Activated CD4-positive, CD25-positive, alpha-beta regulatory T cell treated with anti-CD3 and anti-CD28 coated beads, Interleukin-2, amount 50 U/mL, for 24 hours (primary cell): ENCODE measurements around the gene EXOC3L1.

ENCODE experiments used
- ATAC-seq, 2 donors: fragments of 150-1000 bp; cut with Tn5 transposase; one replicate each; pipeline ENCODE4 v1.10.0; 2021; ENCODE audit warnings: mild to moderate bottlenecking in 1 of 2, moderate library complexity in 1 of 2

Gene EXOC3L1

GRCh38 chr16:67190041-67190440 is at the start of gene EXOC3L1:
TSS of gene EXOC3L1 (minus strand) at chr16:67190136. CDS start at chr16:67189676, 460 bp downstream.
- no peak for ATAC-seq

DNA sequence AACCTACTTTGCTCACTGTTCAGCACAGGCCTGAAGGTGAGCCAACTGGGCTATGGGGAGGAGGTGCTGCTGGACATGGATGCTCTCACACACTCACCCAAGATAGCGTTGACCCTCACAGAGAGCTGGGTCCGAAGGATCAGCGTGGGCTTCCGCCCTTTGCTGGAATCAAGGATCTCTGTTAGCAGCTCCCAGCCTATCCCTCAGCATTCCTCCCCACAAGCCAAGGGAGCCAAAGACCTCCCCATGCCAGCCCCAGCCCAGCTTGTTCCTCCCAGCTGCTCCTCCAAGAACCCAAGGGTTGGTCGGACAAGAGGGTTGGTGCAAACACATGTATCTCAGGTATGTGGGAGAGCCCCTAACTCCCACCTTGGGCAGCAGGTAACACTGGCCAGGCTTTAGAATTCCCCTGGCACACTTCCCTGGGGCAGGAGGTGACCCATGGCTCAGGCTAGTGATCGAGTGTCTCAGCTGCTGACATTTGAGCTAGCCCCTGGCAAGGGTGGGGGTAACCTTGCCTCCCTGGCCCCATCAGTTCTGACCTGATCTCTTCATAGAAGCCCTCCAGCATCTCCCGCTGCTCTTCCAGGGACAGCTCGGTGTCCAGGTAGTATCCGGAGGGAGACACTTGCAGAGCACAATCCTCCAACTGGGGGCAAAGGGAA is 49.0 kb upstream of the EXOC3L1 start:
- ATAC-seq: no peak

GRCh38 chr16:67238278-67238575 is 48.3 kb upstream of the EXOC3L1 start:
- ATAC-seq: no peak

DNA sequence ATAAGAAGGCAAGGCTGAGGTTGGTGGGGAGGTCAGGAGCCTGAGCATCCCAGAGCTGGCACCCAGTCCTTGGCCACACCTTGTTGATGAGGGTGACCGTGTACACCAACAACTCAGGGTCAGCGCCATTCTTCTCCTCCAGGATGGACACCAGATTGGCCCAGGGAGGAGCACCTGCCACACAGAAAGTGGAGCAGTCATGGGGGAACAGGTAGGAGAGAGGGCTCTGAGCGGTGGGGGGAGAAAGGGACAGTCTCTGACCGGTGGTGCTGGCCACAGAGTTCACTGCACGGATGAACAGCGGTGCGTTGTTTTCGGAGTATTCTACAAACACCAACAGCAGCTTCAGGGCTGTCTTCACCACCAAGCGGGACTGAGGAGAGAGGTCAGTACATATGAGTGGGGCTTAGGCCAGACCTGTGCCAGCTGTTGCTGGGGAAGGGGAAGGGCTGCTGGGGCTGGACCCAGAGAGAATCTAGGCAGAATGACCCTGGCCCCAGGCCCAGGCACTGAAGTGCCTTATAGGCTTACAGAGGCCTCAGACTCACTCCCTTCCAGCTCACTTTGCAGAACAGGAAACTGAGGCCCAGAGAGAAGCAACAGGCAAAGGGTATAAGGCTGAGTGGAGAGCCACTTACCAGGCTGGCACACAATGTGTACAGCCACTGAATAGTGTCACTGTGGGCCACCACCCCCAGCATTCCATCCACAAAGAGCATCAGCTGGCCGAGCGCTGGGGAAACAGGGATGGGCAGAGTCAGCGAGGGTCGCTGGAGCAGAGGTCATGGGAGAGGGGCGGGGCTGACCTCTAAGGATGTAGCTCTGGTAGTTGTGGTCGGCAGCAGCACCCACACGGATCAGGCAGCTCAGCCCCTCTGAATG is 47.7 kb upstream of the EXOC3L1 start:
- no peak for ATAC-seq

DNA sequence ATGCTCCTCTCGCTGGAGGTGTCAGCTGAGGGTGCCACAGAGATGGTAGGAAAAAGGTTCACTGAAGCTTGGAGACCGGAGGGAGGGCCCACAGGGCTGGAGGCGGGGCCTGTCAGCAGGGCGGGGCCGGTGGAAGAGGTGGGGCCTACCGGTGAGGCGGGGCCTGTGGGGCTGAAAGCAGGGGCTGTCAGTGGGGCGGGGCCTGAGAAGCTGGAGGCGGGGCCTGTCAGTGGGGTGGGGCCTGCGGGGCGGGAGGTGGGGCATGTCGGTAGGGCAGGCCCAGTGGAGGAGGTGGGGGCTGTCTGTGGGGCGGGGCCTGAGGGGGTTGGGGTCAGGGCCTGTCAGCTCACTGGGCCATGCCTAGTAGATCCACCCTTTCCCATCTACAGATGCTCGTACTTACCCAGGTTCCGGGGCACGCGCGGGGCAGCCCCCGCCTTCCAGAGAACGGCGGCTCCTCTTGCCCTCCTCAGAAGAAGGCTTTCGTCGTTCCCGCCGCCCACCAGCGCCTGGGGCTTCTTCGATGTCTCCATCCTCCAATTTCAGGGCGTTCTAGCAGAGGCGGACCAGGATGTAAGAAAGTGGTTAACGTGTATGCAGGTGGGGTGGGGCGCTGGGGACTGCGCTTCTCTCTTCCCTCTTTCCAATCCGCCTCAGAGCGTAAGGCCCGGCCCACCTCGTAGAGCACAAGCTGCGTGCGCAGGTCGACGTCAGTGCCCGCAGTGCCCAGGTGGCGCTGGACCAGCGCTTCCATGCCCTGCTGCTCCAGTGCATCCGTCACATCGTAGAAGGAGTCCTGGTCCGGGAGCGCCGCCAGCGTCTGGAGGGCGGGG is 46.8 kb upstream of the EXOC3L1 start:
- peak; percentile 65 to 69 for ATAC-seq

DNA sequence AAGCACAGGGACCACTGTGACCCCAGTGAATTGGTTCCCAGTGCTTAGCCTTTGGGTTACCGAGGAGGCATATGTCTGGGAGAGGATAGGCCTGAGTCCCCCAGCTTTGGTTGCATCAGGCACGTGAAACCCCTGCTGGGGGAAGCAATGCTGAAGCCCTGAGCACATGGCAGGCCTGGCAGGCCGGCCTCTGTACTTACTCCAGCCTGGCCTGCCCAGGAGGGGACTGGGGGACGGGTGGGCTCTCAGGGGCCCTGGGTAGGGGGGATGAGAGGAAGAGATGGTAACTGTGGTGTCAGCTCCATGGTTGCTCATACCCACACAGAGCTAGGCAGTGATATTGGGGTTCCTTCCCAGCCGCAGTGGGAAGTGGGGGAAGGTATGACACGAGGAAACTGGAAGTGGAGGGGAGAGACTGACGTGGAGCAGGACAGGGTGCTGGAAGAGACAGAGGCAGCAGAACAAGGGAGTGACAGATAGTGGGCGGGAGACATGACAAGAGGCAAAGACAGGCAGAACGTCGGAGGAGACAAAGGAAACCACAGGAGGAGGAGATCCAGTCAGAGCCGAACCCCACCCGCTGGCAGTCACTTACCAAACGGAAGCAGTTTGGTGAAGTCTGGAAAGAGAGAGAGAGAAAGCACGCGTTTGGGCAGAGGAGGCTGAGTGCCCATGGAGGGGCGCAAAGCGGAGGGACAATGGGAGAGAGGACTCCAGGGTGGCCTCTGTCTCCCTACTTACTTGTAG is 46.1 kb upstream of the EXOC3L1 start:
- ATAC-seq: peak in 1 of 2 donors; percentile 15

GRCh38 chr16:67234180-67234597 is 44.3 kb upstream of the EXOC3L1 start:
- ATAC-seq: no peak

- no peak for ATAC-seq
These were observed 43.7 kb upstream of the EXOC3L1 start for GRCh38 chr16:67233596-67233995.

- ATAC-seq: no peak
These were observed 41.1 kb upstream of the EXOC3L1 start for GRCh38 chr16:67230809-67231660.

GRCh38 chr16:67229906-67230808 is 40.2 kb upstream of the EXOC3L1 start:
- ATAC-seq: no peak

DNA sequence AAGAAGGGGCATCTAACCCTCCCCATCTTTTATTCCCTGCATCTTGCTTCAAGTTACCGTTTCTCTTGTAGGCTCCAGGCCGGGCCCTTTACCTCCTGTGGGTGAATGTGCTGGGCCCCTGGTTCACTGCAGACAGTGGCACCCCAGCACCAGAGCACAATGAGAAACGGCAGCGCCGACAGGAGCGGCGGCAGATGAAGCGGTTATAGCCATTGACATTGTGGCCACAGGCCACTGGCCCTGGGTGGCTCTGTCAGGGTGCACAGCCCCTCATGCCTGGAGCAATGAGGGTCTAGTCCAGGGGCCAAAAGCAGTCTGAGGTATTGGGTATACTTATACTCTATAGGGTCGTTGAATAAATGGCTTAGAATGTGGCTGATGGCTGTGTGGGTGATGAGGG is 39.0 kb upstream of the EXOC3L1 start:
- ATAC-seq: no peak

DNA sequence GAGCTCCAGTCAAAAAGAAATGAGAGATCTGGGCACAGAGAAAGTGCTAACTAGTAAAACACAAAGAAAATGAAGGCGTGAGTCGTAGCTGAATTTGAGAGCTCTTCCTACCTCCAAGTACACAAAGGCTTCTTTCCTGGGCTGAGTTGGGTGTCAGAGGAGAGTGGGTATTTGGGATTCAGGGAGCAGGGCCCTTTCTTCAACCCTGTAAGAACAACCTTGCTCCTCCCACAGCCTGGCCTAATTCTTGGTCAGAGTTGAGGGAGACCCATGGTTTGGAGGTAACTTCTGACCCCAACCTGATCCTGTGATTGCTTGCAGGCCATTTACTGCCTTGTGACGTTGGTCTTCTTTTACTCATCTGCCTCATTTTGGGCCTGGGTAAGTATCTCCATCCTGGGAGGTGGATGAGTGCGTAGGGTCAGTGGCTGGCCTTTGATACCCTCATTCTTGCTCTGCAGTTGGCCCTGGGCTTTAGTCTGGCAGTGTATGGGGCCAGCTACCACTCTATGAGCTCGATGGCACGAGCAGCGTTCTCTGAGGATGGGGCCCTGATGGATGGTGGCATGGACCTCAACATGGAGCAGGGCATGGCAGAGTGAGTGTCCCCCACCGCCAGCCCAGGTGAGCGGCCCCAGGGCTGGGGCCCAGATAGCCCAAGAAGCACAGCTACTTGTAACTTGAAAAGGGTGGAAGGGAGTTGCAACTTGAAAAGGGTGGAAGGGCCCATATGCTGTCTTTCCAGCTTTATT is 38.3 kb upstream of the EXOC3L1 start:
- ATAC-seq: no peak

DNA sequence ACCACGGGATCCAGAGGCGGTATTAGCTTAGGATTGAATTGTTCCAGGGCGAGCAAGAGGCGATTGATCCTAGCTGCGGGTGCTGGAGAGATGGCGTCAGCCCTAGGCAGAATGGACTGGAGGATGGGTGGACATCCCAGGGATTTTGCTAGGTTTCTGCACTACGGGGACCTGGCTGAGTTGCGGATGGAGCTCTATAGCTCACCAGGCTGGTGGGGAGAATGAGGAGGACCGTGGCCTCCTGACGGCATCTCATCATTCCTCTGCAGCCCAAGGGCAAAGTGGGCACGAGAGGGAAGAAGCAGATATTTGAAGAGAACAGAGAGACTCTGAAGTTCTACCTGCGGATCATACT is 37.6 kb upstream of the EXOC3L1 start:
- ATAC-seq: no peak

GRCh38 chr16:67226804-67227566 is 37.0 kb upstream of the EXOC3L1 start, which contains the start of gene TMEM208:
TSS of gene TMEM208 (plus strand) at chr16:67227130. CDS start at chr16:67227219, 89 bp downstream.
- peak; percentile 94 to 95 for ATAC-seq

- ATAC-seq: no peak
These were observed 36.4 kb upstream of the EXOC3L1 start for GRCh38 chr16:67226295-67226803.

- no peak for ATAC-seq
These were observed 34.1 kb upstream of the EXOC3L1 start for GRCh38 chr16:67223992-67224391.

GRCh38 chr16:67216612-67217490 is 26.9 kb upstream of the EXOC3L1 start:
- ATAC-seq: no peak

DNA sequence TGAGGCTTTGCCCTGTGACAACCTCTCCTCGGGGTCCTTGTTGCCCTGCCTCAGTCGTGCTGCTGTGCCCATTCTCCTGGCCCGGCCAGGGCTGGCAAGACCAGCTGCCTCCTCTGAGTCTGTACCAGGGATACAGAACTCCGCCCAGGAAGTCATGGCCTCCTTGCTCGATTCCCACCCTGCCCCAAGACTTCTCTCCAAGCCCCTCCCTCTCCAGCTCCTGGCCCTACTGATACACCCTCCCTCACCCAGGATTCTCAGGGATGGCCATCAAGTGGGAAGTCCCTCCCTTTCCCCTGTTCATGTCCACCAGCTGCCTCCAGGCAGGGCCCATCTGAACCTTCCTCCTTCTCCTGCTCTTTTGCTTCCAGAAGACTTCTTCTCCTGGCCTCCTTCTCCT is 25.8 kb upstream of the EXOC3L1 start:
- no peak for ATAC-seq
